K562 (cell line): Measurements from ENCODE around the gene LGALS7.

Source experiments
- ASH1L ChIP-seq: fragments of 450-650 bp; IDR thresholded peaks from 2 replicates; pipeline ENCODE4 v1.6.1; 2018; ENCODE audit warnings: borderline replicate concordance, mild to moderate bottlenecking, low read depth; ENCODE audit not compliant: partially characterized antibody
- CEBPB ChIP-seq: fragments of 450-650 bp; IDR thresholded peaks from 2 replicates; pipeline ENCODE4 v1.6.1; 2016; ENCODE audit warnings: missing genetic modification characterization, missing compliant biosample characterization
- CTCF ChIP-seq, 3 experiments: IDR thresholded peaks in 2 of 3; conservative IDR thresholded peaks in 1 of 3; 2 replicates each; pipeline ENCODE4 v1.5.1; 2011 to 2012; ENCODE audit warnings: low read length in 3 of 3, mild to moderate bottlenecking in 3 of 3, control low read depth in 2 of 3, improper control_type of control experiment in 1 of 3, inconsistent platforms in 1 of 3, low read depth in 1 of 3, mixed read lengths in 1 of 3, moderate library complexity in 1 of 3; ENCODE audit not compliant: insufficient read depth in 2 of 3
- EP300 ChIP-seq: IDR thresholded peaks from 2 replicates; pipeline ENCODE4 v1.6.1; 2012; ENCODE audit warnings: low read length, improper control_type of control experiment
- FIP1L1 ChIP-seq: fragments of 200-400 bp; formaldehyde crosslinking; IDR thresholded peaks from 2 replicates; pipeline ENCODE4 v1.6.1; 2018; ENCODE audit warnings: mild to moderate bottlenecking, low read depth, low read length; ENCODE audit not compliant: poor library complexity, severe bottlenecking
- FOXK2 ChIP-seq, 2 experiments: fragments of 450-650 bp; IDR thresholded peaks in 1 of 2; conservative IDR thresholded peaks in 1 of 2; 2 replicates each; pipeline ENCODE4 v1.6.1; 2016; ENCODE audit warnings: low read depth in 2 of 2, mild to moderate bottlenecking in 1 of 2
- MAZ ChIP-seq, 2 experiments: fragments of 450-650 bp in 1 of 2; sonication (generic) in 1 of 2; formaldehyde crosslinking; IDR thresholded peaks in 1 of 2; conservative IDR thresholded peaks in 1 of 2; 2 replicates each; pipeline versions ENCODE4 v1.4.0 to v1.5.0; 2020; ENCODE audit warnings: mild to moderate bottlenecking in 1 of 2, missing genetic modification reagents in 1 of 2
- POU5F1 ChIP-seq: fragments of 150-350 bp; IDR thresholded peaks from 2 replicates; pipeline ENCODE4 v1.6.1; 2014; ENCODE audit warnings: borderline replicate concordance, low read length, low read depth, mild to moderate bottlenecking; ENCODE audit not compliant: partially characterized antibody
- THRA ChIP-seq: fragments of 450-650 bp; IDR thresholded peaks from 2 replicates; pipeline ENCODE4 v1.6.1; 2017; ENCODE audit warnings: mild to moderate bottlenecking, moderate library complexity
- XRCC4 ChIP-seq: IDR thresholded peaks from one replicate; pipeline ENCODE4 v1.6.1; 2011; ENCODE audit not compliant: insufficient read depth, insufficient read length; ENCODE audit errors: extremely low read depth
- ZBTB17 ChIP-seq: fragments of 450-650 bp; formaldehyde crosslinking; IDR thresholded peaks from 2 replicates; pipeline ENCODE4 v1.4.0; 2020; ENCODE audit warnings: mild to moderate bottlenecking
- ZFP30 ChIP-seq: fragments of 250-450 bp; sonication (Bioruptor Pico); IDR thresholded peaks from 2 replicates; pipeline ENCODE4 v1.8.0; 2022; ENCODE audit warnings: moderate library complexity, mild to moderate bottlenecking, inconsistent platforms, borderline replicate concordance

GRCh38 chr19:38765214-38765613 lies 8.1 kb downstream of the LGALS7 start:
- TF ChIP-seq ZFP30 (CRISPR knock-in tag) (no peak), EP300 (no peak), FIP1L1 (no peak), MAZ (CRISPR knock-in tag; conservative IDR thresholded peaks at IDR 0.05 in 1 of 2, IDR thresholded peaks at IDR 0.05 in 1 of 2) (no peak), CEBPB (tag) (no peak), THRA (no peak), CTCF (IDR thresholded peaks at IDR 0.05 in 2 of 3, conservative IDR thresholded peaks at IDR 0.05 in 1 of 3; ENCODE audit: insufficient read depth in 2 of 3, low read depth in 1 of 3, low read length in 3 of 3) (no peak), ASH1L (no peak), XRCC4 (no peak), ZBTB17 (CRISPR knock-in tag) (no peak), POU5F1 (no peak), FOXK2 (conservative IDR thresholded peaks at IDR 0.05 in 1 of 2, IDR thresholded peaks at IDR 0.05 in 1 of 2; ENCODE audit: low read depth in 2 of 2) (no peak)
